ENCODE results near the gene DOCK9.

DOCK9 gene

DNA sequence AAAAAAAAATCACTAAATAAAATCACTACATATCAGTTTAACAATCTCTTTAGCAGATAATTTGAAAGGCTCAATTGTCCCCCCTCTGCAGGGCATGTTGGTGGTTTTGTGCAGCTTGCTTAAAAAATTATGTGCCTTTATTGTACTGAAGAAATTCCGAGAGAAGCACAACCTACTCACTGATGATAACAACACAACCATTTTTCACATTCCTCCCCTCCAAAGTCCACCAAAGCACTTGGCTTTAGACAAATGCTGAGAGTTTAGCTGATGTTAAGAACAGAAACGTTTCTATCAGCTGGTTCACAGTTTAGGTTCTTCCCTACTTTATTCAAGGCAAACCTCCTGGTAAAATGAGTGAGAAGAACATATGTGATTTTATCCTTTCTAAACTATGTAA, 923 bp downstream of the DOCK9 start:
- no peak for DNase-seq (ENCODE audit: low spot score)

DNA sequence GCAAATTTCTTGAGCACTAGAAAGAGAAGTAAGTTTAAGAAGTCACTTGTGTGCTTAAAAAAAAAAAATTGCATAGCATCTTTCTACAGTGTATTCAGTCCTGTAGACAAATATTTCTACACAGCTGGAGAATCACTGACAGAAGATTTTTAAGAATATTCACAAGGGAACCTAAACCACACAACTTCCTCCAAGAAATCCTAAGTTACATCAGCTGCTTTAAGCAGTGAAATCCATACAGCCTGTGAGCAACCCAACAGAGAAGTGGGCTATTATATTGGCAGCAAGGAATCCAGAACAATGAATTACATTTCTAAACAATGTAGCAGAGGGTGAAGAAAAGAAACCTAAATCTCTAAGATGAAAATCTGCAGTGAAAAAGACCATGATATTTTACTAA, 1.5 kb downstream of the DOCK9 start:
- DNase-seq (ENCODE audit: low spot score), result no peak

DNA sequence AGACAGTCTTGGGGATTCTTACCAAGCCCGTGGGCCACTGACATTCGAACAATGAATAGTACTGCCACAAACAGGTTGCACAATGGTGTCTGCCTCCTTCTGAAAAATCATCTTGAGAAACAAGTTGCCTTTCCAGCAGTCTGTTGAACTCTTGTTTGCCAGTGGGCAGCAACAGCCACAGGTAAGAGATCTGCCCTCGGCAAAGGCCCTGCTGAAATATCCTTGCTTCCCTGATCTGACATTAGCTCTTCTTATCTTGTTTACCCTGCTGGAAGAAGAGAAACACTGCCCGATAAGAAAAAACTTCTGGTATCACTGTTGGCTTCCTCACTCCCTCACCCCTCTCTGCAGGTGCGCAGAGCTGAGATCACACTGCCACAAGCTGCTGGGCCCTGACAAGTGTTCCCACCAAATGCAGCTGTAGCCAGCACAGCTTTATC, 2.0 kb downstream of the DOCK9 start:
- no peak for DNase-seq (ENCODE audit: low spot score)

DNA sequence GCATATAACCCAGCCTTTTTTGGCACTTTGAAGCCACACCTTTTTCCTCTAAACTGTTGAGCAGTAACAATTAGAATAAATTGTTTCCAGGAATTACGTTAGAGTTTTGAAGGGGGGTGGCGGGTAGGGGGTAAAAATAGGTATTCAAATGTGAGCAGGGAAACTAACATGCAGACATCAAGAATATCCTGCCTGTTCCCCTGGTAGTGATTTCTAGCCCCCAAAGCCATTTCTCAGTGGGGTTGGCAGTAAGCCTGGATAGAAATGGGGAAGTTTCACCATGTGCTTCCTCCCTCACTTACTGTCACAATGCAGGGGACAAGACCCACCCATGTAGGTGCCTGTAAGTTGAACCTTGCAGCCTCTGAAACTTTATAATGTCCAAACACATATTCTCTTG, 3.8 kb downstream of the DOCK9 start:
- no peak for DNase-seq (ENCODE audit: low spot score)

DNA sequence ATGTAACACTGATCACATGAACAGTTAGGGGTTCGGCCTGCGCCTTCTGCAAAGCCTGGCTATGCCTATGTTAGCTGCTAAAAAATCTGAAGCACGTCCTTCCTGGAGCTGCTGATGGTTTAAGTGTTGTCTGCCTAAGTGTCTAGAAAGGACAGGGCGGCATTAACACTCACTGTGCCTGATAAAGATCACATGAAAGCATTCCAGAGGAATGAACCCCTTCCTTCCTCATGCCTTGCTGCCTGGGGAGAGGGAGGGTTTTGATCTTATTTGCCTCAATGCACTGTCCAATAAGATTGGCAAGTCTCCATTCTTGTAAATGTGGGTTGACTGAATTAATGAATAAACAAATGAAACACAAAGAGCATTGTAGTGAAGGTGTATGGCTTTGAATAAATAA, 5.2 kb downstream of the DOCK9 start:
- DNase-seq (ENCODE audit: low spot score), result peak; percentile 17

DNA sequence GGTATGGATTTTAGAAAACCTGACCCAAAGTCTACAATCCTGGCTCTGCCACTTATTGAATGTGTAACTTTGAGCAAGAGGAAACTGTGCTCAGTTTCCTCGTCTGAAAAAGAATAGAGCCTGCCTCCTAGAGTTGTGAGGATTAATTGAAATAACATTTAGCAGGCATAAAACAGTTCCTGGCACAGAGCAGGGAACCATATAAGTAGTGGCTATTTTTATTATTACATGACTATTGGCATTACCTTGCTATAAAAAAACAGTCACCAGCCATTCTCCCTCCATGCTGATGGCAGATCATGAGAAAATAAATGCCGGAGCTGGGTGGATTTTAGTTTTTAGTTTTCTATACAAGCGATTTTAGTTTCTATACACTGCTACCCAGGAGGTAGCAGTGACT, 5.8 kb downstream of the DOCK9 start:
- DNase-seq (ENCODE audit: low spot score), result no peak

DNA sequence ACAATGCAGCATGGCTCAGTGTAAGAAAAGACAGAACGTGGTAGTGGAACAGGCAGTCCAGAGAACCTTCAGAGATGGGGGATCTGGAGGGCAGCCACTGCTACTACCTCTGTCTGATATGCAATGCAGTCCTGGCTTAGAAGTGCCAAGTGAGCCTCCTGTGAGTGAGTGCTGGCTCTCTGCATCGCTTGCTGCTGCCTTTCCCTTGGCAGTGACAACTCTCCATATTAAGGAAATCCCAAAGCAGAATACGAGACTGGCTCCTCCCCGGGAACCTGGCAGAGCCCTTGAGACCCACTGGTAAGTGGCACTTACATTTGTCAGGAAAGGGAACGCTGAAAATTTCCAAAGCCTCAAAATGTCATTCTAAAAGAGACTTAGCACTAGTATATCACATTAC, 7.5 kb downstream of the DOCK9 start:
- DNase-seq (ENCODE audit: low spot score), result no peak

DNA sequence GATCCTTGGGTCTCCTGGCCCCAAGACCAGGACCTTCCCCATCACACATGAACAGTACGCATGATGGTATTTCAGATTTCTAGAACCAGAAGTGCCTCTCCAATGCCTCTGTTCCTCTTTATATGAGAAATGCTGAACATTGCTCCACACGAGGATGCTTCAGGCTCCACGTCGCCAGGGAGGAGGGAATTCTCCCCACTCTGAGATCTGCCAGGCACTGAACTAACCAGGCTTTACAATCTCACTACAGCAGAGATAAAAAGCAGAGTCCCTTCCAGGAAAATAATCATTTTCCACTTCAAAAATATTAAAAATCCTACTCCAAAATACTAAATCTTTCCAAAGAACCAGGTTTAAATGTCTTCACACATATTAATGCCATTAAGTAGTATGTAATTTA, 10.4 kb downstream of the DOCK9 start:
- DNase-seq (ENCODE audit: low spot score), result no peak

DNA sequence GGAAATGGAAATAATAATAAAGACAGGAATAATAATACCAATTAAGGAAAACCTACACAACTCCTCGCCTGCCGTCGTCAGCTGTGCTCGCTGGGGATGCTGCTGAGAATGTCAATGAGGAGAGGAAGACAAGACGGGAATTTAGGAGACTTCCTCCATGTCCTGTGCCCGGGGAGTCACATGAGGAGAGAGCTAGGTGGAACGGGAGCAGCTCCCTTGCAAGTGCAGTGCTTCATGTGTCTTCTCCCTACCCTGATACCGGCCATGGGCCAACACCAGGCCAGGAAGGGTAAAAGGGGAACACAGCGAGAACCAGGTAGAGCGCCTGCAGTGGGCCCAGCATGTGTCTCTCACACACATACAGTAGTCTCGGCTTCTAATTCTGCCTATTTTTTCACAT, 11.8 kb downstream of the DOCK9 start:
- DNase-seq (ENCODE audit: low spot score), result no peak

DNA sequence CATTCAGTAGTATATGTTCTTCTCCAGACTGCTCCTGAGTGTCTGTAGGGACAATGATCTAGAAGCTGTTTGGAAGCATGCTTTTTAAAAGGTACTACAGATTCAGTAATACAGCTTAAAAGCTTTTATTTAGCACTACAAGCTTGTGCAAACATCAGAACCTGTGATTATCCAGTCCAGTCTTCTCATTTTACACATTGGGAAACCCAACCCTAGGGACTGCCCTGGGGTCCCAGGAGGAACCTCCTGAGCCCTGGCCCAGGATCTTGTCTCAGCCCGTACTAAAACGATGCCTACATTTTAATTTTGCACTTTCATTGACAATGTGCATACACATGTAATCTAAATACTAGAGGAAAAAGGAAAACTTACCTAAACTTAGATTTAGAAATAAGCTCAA, 12.5 kb downstream of the DOCK9 start:
- no peak for DNase-seq (ENCODE audit: low spot score)

DNA sequence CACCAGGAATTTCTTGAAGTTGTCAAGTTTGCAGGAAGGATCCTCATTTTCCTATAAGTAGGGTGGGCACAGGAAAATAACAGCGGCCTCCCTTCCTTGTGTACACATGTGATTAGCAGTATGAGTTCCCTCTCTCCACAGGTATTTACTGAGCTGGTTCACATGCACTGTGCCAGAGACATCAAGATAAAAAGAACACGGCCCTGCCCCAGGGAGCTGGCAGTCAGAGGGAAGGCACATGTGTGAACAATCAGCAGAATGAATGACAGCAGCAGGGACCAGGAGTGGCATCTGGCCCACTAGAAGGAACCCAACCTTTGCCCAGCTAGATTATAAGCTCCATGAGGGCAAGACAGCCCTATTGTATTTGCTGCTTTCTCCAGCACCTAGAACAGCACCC, 13.9 kb downstream of the DOCK9 start:
- no peak for DNase-seq (ENCODE audit: low spot score)

DNA sequence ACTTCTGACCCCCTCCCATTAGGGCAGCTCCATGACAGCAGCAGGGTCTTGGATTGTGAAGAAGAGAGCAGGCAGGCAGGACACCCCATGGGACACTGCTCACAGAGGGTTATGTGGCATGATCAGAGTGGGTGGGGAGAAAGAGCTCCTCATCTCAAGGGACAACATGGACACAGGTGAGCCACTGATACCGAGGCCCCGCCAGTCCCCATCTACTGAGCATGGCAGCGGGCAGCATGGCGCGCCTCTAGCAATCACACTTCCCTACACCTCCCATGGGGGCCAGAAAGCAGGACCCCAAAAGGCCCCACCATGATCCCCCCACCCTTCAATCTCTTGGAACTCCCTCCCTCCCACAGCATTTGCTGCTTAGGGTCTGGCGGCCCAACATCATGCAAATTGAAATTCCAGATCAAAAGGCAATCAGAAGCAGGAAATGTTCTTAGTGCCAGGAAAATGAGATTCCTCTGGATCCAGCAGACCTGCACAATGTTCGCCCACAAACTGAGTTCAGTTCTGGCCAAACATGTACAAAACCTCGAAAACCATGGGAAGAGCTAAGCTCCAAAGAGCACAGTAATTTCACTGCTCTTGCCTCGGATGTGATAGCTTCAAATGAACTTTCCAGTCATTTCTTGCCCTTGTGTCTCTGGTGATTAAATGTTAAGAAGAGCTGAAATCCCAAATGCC, 14.8 kb downstream of the DOCK9 start:
- DNase-seq (ENCODE audit: low spot score), result no peak

DNA sequence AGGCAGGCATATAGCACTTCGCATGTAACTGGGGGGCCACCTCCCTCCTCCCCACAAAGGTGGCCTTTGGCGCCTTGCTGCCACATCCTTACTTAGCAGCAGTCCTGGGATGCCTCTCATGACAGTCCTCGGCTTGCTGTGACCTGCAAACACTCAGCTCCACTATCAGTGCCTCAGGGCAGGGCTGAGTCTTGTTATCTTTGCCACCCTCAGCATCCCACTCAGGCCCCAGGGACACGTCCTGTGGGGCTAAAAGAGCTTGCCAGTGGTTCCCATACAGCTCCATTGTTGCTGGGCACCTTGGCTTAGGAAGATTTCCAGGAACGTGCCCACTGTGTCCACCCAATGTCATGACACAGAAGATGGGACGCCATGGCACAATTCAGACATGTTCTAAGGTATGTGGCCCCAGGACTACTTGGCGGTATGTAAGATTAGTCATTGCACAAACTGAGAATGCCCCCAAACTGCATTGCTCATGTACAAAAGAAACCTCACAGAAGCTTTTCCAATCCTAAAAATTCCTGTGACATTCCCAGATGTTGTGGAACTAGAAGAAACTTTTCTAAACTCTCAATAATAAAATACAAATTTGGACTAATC, 16.3 kb downstream of the DOCK9 start:
- no peak for DNase-seq (ENCODE audit: low spot score)

DNA sequence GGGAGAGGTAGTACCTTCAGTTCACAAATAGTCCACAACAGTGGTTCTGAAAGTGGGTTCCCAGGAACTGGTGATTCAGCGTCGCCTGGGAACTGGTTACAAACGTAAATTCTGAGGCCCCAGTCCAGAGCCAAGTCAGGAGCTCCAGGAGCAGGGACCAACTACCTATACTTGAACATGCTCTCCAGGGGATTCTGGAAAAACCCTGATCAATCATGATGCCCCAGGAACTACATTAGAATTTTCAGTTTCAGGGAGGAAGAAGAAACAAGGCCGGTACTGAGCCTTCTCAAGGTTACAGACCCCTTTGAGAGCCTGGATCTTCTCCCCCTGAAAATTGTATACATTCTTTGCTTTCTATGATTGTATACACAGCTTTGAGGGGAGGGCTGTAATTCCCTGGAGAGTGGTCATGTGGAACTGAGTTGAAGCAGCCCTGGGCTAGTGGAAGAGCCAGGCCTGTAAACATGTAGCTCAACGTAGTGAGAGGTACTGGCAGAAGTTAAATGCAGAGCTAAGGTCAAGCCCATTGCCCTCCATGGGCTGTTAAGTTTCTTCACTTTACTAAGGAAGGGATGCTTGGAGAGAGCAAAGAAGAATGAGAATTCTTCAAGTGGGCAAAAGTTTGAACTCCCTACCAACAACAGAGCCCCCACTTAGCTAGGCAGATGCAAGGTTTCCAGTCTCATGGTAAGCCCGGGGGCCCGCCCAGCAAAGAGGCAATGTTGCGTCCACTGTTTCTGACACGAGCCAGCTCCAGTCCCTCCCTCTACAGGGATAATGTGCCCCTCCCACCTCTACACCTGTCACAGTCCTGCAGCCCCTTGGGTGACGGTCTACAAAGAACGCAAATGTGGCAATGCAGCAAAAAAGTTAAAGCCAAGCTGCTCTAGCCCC, 17.0 kb downstream of the DOCK9 start:
- DNase-seq (ENCODE audit: low spot score), result no peak

DNA sequence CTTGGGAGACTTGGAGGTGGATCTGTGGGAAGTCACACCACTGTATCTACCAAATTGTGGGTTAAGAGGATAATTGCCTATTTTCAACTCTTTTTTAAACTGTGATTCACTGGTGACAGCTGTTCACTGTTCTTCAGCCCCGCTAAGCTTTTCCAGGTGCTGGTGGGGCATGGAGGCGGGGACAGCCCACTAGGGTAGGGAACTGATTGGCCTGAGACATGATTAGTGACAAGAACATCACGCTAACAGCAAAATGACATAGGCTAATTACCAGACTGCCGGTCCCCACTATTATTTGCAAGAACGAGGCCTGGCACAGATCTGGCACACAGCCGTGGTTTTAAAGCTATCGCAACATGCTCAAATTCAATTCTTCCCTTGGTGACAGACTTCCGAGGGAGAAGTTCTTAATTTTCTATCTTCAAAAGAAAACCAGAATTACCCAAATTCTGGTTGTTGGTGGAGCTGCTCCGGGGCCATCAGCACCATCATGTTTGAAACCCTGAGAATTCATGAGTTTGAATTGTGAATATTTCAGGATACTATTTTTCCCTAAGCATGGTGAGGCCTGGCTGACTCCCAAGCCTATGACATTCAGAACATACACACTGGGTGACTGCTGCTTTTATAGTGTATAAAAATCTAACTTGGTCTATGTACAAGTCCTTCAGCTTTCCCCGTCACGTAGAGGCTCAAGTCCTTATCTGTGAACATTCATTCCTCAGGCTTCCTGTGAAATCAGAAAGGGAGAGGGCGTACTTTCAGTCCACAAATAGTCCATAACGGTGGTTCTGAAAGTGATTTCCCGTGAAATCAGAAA, 17.9 kb downstream of the DOCK9 start:
- no peak for DNase-seq (ENCODE audit: low spot score)

DNA sequence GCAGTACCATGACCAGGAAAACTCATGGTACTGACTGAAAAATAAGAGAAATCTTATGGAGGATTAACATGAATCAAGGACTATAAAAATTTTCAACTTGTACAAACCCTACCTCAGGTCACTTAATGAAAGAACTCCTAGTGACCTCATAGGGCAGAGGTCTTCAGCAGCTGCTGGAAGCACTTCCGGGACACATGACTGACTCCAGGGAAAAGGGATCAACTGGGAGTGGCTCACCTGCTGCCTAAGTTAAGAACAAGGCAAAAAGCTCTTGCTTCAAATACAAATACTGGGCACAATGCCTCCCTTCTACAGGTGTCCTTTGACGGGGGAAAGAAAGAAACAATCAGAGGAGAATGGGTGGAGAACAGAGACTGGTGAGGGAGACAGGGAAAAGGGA, 18.6 kb downstream of the DOCK9 start:
- no peak for DNase-seq (ENCODE audit: low spot score)

DNA sequence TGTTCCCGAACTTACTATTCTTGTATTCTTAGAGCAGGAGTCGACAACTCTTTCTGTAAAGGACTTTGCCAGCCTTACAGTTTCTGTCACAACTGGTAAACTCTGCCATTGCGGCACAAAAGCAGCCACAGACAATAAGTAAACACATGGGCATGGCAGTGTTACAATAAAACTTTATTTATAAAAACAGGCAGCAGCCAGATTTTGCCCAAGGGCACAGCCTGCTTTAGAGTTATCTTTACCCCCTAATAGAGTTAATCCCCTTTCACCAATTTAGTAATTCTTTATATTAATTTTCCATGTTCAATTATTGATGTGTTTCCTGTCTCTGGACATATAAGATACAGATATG, 19.4 kb downstream of the DOCK9 start:
- no peak for DNase-seq (ENCODE audit: low spot score)

DNA sequence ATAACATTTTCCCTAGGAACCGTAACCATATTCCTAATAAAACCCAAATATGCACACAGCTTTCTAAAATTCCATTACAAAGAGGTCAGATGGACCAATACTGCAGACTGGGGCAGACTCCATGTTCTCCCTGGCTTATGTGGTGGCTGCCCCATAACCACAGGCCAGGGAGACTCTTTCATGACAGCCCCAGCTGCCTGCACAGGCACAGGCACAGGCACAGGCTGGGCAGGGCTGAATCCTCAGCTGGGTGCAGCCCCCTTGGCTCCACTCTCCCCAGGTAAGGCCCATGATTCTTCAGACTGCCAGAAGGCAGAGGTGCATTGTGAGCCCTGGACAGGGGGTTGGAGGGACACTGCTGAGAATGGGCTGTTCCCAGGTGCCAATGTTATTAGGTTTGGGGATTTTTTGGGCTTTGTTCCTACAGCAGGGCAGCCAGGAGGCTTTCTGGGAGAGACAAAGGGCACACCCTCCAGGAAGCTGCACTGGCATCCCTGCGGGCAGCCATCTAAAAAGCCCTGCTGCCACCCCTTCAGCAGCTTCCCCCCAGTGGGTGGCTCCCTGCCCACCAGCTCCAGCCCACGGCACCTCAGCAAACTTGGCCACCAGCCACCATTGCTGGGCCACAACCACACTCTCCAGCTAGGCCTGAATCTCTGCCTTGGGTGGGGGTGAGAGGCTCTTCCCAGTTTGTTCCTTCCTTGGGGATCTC, 20.0 kb downstream of the DOCK9 start:
- DNase-seq (ENCODE audit: low spot score), result no peak

DNA sequence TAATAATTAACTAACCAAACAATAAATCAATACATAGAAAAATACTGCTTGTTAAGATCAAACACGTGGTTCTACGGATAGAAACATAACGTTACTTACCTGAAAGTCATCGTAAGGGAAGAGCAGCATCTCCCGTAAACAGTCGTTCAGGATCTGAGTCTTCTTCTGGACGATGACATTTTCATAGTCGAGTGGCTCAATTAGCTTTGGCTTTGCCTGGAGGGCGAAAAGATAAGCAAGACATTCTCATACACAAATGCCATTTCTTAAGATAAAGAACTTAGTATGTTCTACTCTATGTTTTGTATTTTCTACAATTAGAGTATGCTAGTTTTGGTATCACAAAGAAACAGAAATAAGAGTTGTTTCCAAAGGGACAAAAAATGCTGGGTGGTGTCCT, 22.5 kb downstream of the DOCK9 start:
- DNase-seq (ENCODE audit: low spot score), result no peak

DNA sequence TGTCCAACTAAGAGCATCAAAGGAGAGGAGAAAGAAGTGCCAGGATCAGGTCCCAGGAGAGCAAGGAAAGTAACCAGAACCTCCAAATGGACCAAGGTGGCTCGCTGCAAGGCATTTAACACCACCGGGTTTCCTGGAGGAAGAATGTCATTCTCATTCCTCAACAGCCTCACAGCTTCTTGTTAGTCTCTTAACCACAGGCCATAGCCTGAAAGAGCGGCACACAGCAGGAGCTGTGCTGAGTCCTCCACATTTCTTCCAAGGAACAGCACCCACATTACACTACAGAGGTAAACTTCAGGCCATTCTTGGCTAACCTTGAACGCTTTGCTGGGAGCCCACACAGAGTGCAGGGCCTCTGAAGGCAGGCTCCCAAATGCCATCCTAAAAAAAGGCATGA, 23.6 kb downstream of the DOCK9 start:
- DNase-seq (ENCODE audit: low spot score), result no peak

DNA sequence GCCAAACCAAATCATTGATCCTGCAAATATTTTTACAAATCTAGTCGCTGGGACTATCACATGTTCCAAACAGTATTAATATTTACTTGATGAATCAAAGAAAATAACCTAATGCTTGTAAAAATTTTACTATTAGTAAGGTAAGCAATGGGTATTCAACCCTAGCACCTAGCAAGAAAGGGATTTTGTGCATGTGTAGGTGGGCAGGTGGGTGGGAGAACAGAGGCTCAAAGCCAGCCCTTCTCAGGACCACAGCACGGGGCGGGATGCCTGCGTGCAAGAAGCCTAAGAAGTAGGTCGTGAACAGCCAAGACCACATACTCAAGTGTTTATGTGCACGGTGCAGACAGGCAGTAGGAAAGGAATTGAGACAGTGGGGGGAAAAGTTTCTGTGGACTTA, 26.6 kb downstream of the DOCK9 start:
- no peak for DNase-seq (ENCODE audit: low spot score)
